Measurements from ENCODE around the gene MIPEP. TPM values are rescaled to one million over a fixed set of nuclear protein-coding genes. Genes with fewer than 3 reads are reported as not detected.
"Not testable (repeated sequence)": the region's sequence is repeated elsewhere in the genome, so short reads cannot be mapped to it uniquely, and the experiment has no call there.

Gene MIPEP
- total and polyA plus RNA-seq, 11 donors: 21.5 to 88.1 (median 42.1) TPM

GRCh38 chr13:23889615-23890607 is 711 bp upstream of the MIPEP start:
- ATAC-seq (peak in 1 of 4 donors; percentile 1), DNase-seq (no peak)
- 41 to 50% (median 47%) methylated on average over 15 of the region's 15 CpGs for WGBS, 4 donors
- H3K4me3 ChIP-seq: peak overlapping the region; percentile 67 to 100 (median 93)
- H3K4me1 ChIP-seq: peaks cover 0 to 21% (median 10%) of the 10 kb centered on the region in 12 donors
- peak overlapping the region in 8 of 12 donors; percentile 76 to 92 (median 85) for H3K27ac ChIP-seq
- no peaks in the 10 kb centered on the region for H3K9me3 ChIP-seq
- intact Hi-C loops (cut with DNase I): loop anchor here in 4 of 10 donors (5.0 to 10.0 kb wide), 5 partner anchors 423 to 515 kb away; no protein-coding TSS in a partner anchor
- peaks cover 0 to 10% (median 3%) of the 10 kb centered on the region in 9 donors for H3K36me3 ChIP-seq
- TF ChIP-seq CTCF (IDR thresholded peaks at IDR 0.05) (no peak), POLR2A (IDR thresholded peaks at IDR 0.05) (no peak)
- no peaks in the 10 kb centered on the region for H3K27me3 ChIP-seq

- ATAC-seq: not testable (repeated sequence)
Observed at GRCh38 chr13:23884361-23884760, 4.8 kb downstream of the MIPEP start.

DNA sequence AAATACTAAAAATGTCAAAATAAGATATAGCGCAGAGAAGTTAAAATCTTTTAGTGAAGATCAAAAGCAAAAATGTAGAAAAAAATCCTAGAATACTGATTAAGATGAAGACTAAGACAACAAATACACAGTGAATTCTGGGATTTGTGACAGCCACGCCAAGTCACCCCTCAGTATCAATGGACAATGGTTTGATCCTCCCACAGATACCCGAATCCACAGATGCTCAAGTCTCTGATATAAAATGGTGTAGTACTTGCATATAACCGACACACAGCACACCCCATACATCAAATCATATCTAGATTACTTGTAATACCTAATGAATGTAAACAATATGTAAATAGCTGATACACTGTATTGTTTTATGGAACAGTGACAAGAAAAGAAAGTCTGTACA is 5.9 kb downstream of the MIPEP start:
- no peak for DNase-seq
- ATAC-seq: no peak
- Histone ChIP-seq H3K27ac (no peak overlapping the region), H3K27me3 (no peaks in the 10 kb centered on the region), H3K36me3 (peaks cover 0 to 39% (median 20%) of the 10 kb centered on the region in 9 donors), H3K9me3 (no peaks in the 10 kb centered on the region), H3K4me3 (no peak overlapping the region), H3K4me1 (peaks cover 0 to 13% (median 7%) of the 10 kb centered on the region in 12 donors)
- TF ChIP-seq POLR2A (IDR thresholded peaks at IDR 0.05): no peak
- TF ChIP-seq CTCF (IDR thresholded peaks at IDR 0.05): no peak
- WGBS, 4 donors: 91 to 97% (median 94%) methylated on average over 4 of the region's 4 CpGs
- intact Hi-C loops (cut with DNase I): loop anchor here in 1 of 10 donors (10.0 kb wide), 1 partner anchor 508 kb away; no protein-coding TSS in a partner anchor

More at GRCh38 chr13:23884361-23884760, 4.8 kb downstream of the MIPEP start:
- not testable (repeated sequence) for H3K9me3 ChIP-seq, H3K27me3 ChIP-seq, H3K27ac ChIP-seq, H3K4me3 ChIP-seq, DNase-seq
- intact Hi-C loops (cut with DNase I): loop anchor here in 1 of 10 donors (10.0 kb wide), 1 partner anchor 510 kb away; no protein-coding TSS in a partner anchor
- WGBS, 4 donors: 58 to 67% (median 66%) methylated on average over 3 of the region's 3 CpGs
- Histone ChIP-seq H3K36me3 (peaks cover 0 to 28% (median 9%) of the 10 kb centered on the region in 9 donors), H3K4me1 (peaks cover 0 to 19% (median 10%) of the 10 kb centered on the region in 12 donors)

DNA sequence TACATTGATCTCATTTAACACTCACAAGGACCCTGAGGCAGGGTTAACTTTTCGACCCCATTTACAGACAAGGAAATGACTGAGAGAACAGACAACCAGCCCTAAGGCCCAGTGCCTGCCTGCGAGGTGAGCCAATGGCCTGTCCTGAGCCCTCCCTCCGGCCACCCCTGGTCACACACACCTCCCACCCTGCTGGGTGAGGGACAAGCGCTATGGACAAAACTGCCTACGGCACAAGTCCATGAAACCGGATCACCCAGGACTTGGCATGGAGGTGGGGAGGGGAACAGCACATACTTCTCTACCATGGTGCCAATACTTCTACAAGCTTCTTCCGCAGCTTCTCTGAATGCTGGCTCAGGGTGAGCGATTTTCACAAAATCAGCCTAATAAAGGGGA is 7.8 kb downstream of the MIPEP start:
- not testable (repeated sequence) for H3K27ac ChIP-seq, ATAC-seq
- H3K36me3 ChIP-seq: peaks cover 0 to 54% (median 28%) of the 10 kb centered on the region in 9 donors

DNA sequence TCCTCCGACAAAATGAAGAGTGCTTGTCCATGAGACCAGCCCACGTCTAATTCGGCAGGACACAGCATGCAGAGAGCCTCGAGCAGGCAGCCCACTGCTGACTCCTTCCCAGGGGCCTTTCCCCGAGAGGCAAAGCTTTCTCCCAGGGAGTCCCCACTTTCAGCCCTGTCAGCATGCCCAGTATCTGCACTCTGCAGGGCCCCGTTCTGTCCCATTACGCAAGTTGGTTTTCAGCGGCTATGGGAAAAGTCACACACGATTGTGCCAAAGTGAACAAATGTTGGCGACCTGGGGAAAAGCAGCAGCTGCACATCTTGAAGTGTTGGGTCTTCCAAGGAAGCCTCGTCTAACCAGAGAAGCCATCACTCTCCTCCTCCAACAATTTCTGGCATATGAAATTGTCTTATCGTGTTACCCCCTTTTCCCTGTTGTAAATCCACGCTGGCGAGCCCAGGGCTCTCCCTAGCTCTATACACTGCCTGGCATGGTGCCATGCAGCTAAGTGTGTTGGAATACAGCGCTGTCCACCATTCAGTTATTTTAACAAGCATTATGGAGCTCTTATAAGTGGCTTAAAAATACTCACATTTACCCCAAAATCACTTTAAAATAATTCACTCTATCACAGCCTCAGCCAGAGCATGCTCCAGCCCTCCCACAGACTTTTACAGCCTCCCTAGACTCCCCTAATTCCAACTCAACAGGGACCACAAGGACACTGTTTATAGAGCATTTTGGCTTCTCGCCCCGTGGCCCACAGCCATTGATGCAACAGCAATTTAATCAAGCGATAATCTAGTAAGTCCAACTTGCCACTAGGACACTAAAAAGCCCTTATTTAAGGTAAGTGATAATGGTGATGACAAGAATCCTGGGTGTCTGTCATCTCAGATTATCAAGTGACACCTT is 8.5 kb downstream of the MIPEP start:
- H3K9me3 ChIP-seq, H3K4me1 ChIP-seq, H3K27me3 ChIP-seq, H3K27ac ChIP-seq, DNase-seq, H3K4me3 ChIP-seq: not testable (repeated sequence)
- H3K36me3 ChIP-seq: peaks cover 0 to 52% (median 28%) of the 10 kb centered on the region in 9 donors
- peak in 1 of 4 donors; percentile 33 for ATAC-seq
- 86 to 87% (median 86%) methylated on average over 4 to 16 of the region's 18 CpGs for WGBS, 4 donors
- intact Hi-C loops (cut with DNase I): loop anchor here in 1 of 10 donors (10.0 kb wide), 1 partner anchor 506 kb away; no protein-coding TSS in a partner anchor

More for the DNA sequence above, 7.8 kb downstream of the MIPEP start:
- not testable (repeated sequence) for DNase-seq, H3K4me1 ChIP-seq, H3K27me3 ChIP-seq, H3K9me3 ChIP-seq, H3K4me3 ChIP-seq
- WGBS, 4 donors: 85 to 92% (median 89%) methylated on average over 7 to 8 of the region's 8 CpGs
- intact Hi-C loops (cut with DNase I): loop anchor here in 1 of 10 donors (10.0 kb wide), 1 partner anchor 507 kb away; no protein-coding TSS in a partner anchor
